HG02588 (cell line): ENCODE results near the gene ZNF385D.

Source experiments
- ATAC-seq: cut with Tn5 transposase; IDR thresholded peaks from one replicate; pipeline ENCODE4 v1.9.1; 2021; ENCODE audit warnings: mild to moderate bottlenecking, moderate library complexity; ENCODE audit not compliant: unreplicated experiment

Gene ZNF385D

DNA sequence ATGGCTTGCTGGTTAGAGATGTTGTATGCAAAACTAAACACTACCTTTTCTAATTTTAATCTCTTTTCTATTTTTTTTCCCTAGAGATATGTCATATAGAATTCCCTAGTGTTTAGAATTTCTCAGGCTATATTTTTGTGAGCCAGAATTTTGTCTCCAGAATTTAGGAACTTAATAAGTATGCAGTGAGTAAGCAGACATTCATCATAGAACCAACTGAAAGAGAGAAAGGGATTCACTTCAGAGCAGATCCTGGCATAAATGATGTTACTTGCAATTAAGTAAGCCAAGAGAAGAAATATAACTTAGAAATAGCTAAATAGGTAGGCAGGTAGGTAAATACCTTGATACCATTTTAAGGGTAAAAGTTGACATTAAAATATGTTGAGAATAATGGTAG is 288.9 kb downstream of the ZNF385D start:
- ATAC-seq = no peak

GRCh38 chr3:21457084-21457483 is 293.9 kb downstream of the ZNF385D start:
- ATAC-seq = no peak

DNA sequence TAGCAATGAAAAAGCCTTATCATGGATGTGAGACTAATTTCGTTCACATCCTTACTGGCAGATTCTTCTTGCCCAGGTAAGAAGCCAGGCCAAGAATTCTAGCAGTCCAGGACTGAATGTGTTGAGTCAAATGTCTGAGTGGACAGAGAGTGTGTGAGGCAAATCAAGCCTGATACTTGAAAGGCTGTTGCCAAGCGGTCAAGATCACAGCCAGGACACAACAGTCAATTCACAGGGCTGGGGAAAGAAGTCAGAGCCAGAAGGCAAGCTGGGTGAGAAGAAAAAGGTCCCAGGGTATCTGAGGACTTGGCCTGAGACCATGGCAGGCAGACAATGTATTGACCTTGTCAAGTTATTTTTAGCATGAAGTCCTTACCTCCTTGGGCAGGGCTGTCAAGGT is 301.3 kb downstream of the ZNF385D start:
- ATAC-seq = no peak

DNA sequence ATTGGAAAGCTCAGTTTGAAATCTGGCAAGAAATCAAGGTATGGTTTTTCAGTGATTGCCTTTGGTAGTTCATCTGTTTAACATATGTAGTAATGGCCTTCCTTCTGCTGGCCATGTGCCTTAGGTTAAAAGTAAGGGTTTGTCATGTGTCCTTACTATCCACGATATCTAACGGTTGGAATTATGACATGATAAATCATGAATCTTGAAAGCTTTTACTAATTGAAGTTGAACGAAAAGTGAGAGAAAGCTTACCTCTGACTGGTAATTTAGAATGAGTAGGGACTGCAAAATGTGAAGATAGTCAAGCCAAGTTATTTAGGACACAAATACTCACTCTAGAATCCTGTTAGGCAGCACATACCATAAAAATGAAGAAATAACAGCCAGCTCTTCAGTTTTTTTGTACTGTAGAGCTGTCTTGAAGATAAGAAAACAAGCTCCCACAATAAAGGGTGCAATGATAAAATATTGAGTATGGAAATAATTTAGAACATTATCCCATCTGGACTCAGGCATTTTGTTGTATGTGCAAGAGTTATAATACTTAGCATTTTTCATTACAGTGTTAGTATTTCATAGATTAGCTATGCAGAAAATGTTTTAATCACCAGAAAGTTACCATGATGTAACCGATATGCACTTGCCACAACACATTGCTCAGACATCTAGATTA is 303.4 kb downstream of the ZNF385D start:
- ATAC-seq = no peak

GRCh38 chr3:21446945-21447475 is 304.0 kb downstream of the ZNF385D start:
- no peak for ATAC-seq

GRCh38 chr3:21446027-21446426 is 305.0 kb downstream of the ZNF385D start:
- no peak for ATAC-seq

- no peak for ATAC-seq
These were observed 309.2 kb downstream of the ZNF385D start for GRCh38 chr3:21441821-21442220.

GRCh38 chr3:21436835-21437234 is 314.2 kb downstream of the ZNF385D start:
- ATAC-seq = no peak

DNA sequence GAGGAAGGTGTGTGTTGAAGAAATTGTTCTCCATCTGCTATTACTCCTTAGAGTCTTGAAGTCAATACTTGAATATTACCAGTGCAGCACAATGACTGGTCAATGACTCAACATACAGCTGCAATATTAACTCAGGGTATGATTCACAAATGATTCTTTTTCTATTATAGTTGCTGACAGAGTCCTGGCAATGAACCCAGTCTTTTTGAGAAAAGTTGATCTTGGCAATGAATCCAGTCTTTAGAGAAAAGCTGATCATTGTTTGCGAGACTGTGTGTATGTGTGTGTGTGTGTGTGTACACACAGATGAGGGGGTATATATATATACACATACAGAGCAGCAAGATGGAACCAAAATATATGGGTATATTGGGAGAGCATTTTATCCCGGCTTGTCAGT is 315.1 kb downstream of the ZNF385D start:
- no peak for ATAC-seq

DNA sequence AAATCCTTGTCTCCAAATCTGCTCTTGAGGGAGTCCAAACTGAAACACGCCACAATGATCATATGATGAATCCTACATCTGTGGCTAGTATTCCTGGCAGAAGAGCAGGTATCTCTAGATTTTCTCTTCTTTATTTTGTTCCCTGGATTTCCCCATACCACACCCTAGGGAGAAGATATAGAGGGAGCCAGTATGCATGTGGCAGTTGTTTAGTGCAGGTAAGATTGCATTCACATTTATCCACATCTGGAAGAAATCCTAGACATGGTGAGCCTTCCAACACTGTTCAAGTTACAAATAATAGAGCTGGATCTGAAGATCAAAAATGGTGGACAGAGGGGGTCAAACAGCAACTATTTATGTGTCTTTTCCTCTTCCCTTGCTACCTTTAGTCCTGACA is 316.7 kb downstream of the ZNF385D start:
- ATAC-seq = no peak

DNA sequence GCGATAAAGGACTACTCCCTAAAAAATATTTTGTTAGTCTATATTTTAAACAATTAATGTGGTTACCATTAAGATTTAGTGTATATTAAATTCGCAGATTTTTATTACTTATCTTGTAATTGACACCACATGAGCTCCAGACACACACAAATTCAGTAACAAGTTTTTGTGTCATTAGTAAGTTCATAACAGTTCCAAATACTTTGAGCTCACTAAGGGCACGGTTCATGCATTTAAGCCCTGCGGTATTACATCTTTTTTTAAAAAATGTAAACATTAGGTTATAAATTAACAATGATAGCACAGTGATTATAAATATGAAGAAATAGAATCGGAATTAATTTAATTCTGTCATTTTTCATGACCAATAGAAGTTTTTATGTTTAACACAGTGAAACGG is 317.3 kb downstream of the ZNF385D start:
- no peak for ATAC-seq

DNA sequence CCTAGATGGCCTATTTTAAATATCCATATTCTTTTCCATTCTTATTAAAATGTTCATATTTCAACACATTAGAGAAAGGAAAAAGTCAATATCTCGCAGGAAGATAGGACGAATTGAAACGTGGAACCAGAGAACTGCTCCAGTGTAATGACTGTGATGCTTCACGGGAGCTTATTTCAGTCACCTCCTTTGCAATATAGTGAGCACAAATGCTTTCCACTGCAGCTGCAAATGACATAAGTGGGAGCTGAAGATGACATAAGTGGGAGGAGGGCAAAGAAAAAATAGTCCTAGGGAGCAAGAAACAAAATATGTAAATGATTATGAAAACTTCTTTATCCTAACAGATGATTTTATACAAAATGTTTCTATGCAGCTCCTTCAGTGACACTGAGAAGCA is 324.1 kb downstream of the ZNF385D start:
- no peak for ATAC-seq

GRCh38 chr3:21425715-21426114 is 325.3 kb downstream of the ZNF385D start:
- ATAC-seq = no peak

GRCh38 chr3:21421096-21421495 is 329.9 kb downstream of the ZNF385D start:
- ATAC-seq = no peak

DNA sequence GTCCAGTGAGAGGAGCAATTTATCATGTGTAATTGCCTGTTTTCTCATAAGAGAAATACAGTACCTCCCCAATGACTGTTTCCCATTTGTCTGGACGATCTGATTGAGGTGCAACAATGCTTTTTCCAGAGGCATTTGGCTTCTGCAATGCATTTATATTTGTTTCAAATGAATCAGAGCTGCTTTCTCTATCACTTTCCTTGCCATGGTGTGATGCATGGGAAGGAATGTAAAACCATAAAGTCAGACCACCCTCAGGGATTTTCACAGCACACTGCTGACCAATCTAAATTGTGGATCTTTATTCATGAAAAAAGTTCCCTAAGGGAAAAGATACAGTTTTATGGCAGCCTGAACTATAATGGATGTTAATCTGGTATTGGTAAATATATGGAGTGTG is 333.0 kb downstream of the ZNF385D start:
- no peak for ATAC-seq

DNA sequence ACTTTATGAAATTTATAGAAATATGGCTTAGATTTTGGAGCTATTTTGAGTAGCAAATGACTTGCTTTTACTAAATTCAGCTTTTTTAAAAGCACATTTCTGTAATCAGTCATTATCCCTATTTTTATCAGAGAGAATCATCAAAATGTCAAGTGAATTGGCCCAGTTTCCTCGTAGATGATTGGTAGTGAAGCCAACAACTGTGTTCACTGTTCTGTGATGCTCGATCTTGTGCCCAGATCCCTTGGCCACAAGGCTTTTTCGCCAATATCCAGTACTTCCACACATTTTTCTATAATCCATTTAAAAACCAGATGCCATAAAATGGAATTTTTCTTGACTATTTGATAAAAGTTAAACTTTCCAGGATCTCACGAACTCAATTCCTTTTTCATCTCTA is 336.5 kb downstream of the ZNF385D start:
- no peak for ATAC-seq

DNA sequence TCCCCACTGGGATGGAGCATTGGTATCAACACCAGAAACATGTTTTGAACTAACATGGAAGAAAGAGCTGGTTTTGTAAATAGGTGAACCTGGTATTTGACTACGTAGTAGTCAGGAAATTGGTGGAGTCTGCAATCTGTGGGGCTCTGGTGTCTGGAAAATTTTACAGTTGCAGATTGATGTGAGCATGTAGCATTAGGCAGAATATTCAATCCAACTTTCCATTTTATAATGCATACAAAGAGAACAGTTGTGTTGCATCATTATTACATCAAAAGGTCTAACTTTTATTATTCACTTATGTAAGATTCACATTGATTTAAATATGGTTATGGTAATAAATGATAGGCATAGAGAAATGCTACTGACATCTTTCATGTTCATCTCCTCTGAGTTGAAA is 340.0 kb downstream of the ZNF385D start:
- no peak for ATAC-seq

DNA sequence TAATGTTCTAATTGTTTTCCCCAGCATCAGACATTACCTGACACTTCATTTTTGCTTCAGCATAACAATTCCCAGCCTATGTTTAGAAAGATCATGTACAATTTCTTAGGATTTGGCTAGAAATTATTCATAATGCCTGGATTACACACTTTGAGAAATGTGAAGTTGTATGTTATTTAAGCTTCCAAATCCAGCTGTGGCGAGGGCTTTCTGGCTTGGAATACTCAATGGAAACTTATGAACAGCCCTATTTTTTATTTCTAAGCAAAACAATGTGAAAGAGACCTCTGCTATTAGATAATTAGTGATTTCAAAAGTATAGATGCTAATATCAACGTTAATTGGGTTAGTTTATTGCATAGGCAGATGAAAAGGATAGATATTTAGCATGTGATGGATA is 341.6 kb downstream of the ZNF385D start:
- ATAC-seq = no peak

GRCh38 chr3:21407743-21408142 is 343.3 kb downstream of the ZNF385D start:
- no peak for ATAC-seq

DNA sequence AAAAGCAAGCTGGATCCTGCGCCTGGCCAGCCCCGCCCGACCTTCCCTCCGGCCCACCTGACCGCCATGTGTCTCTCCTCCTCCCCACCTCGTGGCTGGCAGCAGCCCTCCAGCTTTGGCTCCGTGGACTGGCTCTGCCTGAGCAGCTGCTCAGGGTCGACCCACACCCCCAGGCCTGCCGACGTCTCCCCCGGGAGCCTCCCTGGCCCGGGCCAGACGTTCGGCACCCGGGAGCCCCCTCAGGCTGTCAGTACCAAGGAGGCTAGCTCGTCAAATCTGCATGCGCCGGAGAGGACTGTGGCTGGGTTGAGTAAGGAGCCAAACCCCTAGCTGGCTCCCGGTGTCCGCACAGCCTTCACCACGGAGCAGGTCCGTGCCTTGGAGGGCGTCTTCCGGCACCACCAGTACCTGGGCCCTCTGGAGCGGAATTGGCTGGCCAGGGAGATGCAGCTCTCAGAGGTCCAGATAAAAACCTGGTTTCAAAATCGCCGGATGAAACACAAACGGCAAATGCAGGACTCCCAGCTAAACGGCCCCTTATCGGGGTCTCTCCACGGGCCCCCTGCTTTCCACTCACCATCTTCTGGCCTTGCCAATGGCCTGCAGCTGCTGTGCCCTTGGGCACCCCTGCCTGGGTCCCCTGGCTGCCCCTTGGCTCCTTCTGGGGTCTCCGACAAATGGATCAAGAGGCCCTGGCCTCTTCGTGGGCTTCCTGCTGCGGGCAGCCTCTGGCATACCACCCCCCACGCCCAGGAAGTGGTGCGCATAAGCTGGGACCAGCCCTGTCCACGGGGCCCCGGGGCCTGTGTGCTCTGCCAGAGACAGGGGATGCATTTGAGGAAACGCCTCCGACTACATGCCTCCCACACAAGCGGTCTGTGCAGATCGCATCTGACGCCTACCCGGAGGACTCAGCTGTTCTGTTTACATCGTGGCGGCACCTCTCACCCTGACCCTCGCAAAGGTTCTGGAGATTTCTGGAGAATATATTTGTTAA is 345.0 kb downstream of the ZNF385D start:
- no peak for ATAC-seq

DNA sequence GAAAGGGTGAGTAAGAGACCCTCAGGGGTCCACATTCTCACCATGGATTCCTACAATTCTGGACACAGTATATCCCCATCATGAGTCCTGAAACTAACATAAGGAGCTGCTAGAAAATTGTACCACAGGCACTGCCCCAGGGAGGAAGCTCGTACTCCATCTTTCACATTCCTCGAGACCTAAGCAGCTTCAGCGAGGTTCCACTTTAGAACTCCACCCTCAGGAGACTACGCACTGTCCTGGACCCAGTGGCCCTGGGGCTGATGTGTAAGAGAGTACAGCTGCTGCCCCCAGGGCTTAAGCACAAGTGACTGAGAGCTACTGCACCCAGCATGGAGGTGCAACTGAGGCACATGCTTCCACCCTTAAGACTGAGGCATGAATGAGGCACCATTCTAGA is 352.5 kb downstream of the ZNF385D start:
- no peak for ATAC-seq
